Tibial nerve (tissue), 4 donors: ENCODE results near the gene CPAMD8.

ENCODE experiments used
- EP300 ChIP-seq, 2 donors: sonication (generic); formaldehyde crosslinking; IDR thresholded peaks; one replicate each; pipeline ENCODE4 v1.6.1; 2017; ENCODE audit warnings: antibody characterized with exemption in 2 of 2, mild to moderate bottlenecking in 1 of 2
- POLR2A ChIP-seq, 2 donors: fragments of 450-650 bp; IDR thresholded peaks; one replicate each; pipeline ENCODE4 v1.6.1; 2017; ENCODE audit warnings: antibody characterized with exemption in 2 of 2, mild to moderate bottlenecking in 2 of 2, moderate library complexity in 2 of 2
- TF ChIP-seq, protein P1 (sequence below), 5 experiments: fragments of 200-600 bp in 3 of 5; fragments of 450-650 bp in 2 of 5; sonication (generic) in 3 of 5; IDR thresholded peaks; one replicate each; pipeline ENCODE4 v1.5.1; 2016 to 2019; ENCODE audit warnings: antibody characterized with exemption in 5 of 5, mild to moderate bottlenecking in 3 of 5, moderate library complexity in 2 of 5

DNA sequence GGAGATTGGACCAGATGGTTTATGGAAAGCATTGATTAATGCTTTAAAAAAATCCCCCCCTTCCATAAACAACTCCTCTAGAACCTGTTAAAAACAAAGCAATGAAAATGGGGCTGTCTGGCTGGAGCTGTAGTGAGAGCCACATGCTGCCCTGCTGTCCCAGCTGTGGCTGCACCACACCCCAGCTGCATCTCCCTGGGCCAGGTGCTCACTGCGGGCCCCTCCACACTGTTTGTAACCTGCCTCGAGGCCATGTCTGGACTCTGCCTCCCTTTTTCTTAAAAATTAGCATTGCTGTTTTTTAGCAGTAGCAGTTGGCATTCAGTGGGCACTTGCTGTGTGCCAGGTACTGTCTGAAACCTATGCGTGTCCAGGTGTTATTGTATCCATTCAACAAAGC, 153.0 kb downstream of the CPAMD8 start:
- TF ChIP-seq POLR2A (IDR thresholded peaks at IDR 0.05) (no peak), EP300 (IDR thresholded peaks at IDR 0.05) (no peak)
- TF ChIP-seq, protein P1, sequence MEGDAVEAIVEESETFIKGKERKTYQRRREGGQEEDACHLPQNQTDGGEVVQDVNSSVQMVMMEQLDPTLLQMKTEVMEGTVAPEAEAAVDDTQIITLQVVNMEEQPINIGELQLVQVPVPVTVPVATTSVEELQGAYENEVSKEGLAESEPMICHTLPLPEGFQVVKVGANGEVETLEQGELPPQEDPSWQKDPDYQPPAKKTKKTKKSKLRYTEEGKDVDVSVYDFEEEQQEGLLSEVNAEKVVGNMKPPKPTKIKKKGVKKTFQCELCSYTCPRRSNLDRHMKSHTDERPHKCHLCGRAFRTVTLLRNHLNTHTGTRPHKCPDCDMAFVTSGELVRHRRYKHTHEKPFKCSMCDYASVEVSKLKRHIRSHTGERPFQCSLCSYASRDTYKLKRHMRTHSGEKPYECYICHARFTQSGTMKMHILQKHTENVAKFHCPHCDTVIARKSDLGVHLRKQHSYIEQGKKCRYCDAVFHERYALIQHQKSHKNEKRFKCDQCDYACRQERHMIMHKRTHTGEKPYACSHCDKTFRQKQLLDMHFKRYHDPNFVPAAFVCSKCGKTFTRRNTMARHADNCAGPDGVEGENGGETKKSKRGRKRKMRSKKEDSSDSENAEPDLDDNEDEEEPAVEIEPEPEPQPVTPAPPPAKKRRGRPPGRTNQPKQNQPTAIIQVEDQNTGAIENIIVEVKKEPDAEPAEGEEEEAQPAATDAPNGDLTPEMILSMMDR (IDR thresholded peaks at IDR 0.05), result no peak
